K562 (cell line): ENCODE results near the gene FPR1. TPM values are rescaled to one million over a fixed set of nuclear protein-coding genes. Genes with fewer than 3 reads are reported as not detected.

ENCODE experiments used
- ASH1L ChIP-seq: fragments of 450-650 bp; IDR thresholded peaks from 2 replicates; pipeline ENCODE4 v1.6.1; 2018; ENCODE audit warnings: borderline replicate concordance, mild to moderate bottlenecking, low read depth; ENCODE audit not compliant: partially characterized antibody
- BRD9 ChIP-seq: fragments of 450-650 bp; IDR thresholded peaks from 2 replicates; pipeline ENCODE4 v1.6.1; 2018; ENCODE audit warnings: low read depth; ENCODE audit not compliant: partially characterized antibody
- DPF2 ChIP-seq: fragments of 450-650 bp; IDR thresholded peaks from 2 replicates; pipeline ENCODE4 v1.6.1; 2016
- ERF ChIP-seq: fragments of 450-650 bp; formaldehyde crosslinking; IDR thresholded peaks from 2 replicates; pipeline ENCODE4 v1.4.0; 2020; ENCODE audit warnings: mild to moderate bottlenecking, mixed read lengths
- EWSR1 ChIP-seq: fragments of 450-650 bp; IDR thresholded peaks from 2 replicates; pipeline ENCODE4 v1.6.1; 2018; ENCODE audit warnings: borderline replicate concordance, mild to moderate bottlenecking, low read depth, moderate library complexity; ENCODE audit not compliant: partially characterized antibody
- MECOM ChIP-seq: fragments of 250-450 bp; sonication (Bioruptor Pico); IDR thresholded peaks from 2 replicates; pipeline ENCODE4 v1.8.0; 2022; ENCODE audit warnings: inconsistent platforms
- NFIX ChIP-seq: fragments of 250-450 bp; sonication (Bioruptor Pico); IDR thresholded peaks from 2 replicates; pipeline ENCODE4 v1.4.0; 2020; ENCODE audit warnings: low read depth, mild to moderate bottlenecking, moderate library complexity
- PATZ1 ChIP-seq: fragments of 250-450 bp; sonication (Bioruptor Pico); IDR thresholded peaks from 2 replicates; pipeline ENCODE4 v1.5.0; 2020; ENCODE audit warnings: mild to moderate bottlenecking, borderline replicate concordance
- POLR3A ChIP-seq: IDR thresholded peaks from 2 replicates; pipeline ENCODE4 v1.6.1; 2011; ENCODE audit warnings: borderline replicate concordance, mild to moderate bottlenecking, moderate library complexity; ENCODE audit not compliant: insufficient read length, insufficient read depth; ENCODE audit errors: extremely low read depth
- SREBF1 ChIP-seq: fragments of 150-350 bp; IDR thresholded peaks from 2 replicates; pipeline ENCODE4 v1.6.1; 2014; ENCODE audit warnings: antibody characterized with exemption, low read depth, low read length, borderline replicate concordance
- TEAD1 ChIP-seq, 2 experiments: fragments of 450-650 bp in 1 of 2; sonication (generic) in 1 of 2; formaldehyde crosslinking; IDR thresholded peaks; 2 replicates each; pipeline versions ENCODE4 v1.4.0 to v1.8.0; 2020 to 2022; ENCODE audit warnings: mild to moderate bottlenecking in 2 of 2, missing genetic modification reagents in 1 of 2
- ZBTB1 ChIP-seq: sonication (generic); formaldehyde crosslinking; IDR thresholded peaks from 2 replicates; pipeline ENCODE4 v1.8.1; 2023; ENCODE audit warnings: missing genetic modification reagents, low read depth, mild to moderate bottlenecking, borderline replicate concordance
- ZC3H8 ChIP-seq: fragments of 450-650 bp; IDR thresholded peaks from 2 replicates; pipeline ENCODE4 v1.6.1; 2017
- ZFP30 ChIP-seq: fragments of 250-450 bp; sonication (Bioruptor Pico); IDR thresholded peaks from 2 replicates; pipeline ENCODE4 v1.8.0; 2022; ENCODE audit warnings: moderate library complexity, mild to moderate bottlenecking, inconsistent platforms, borderline replicate concordance
- ZNF165 ChIP-seq: fragments of 250-450 bp; sonication (Bioruptor Pico); IDR thresholded peaks from 2 replicates; pipeline ENCODE4 v1.4.0; 2020; ENCODE audit warnings: borderline replicate concordance
- ZNF696 ChIP-seq: fragments of 250-450 bp; sonication (Bioruptor Pico); conservative IDR thresholded peaks from 2 replicates; pipeline ENCODE4 v1.4.0; 2020; ENCODE audit warnings: mild to moderate bottlenecking, moderate library complexity
- ZNF76 ChIP-seq: fragments of 250-450 bp; sonication (Bioruptor Pico); IDR thresholded peaks from 2 replicates; pipeline ENCODE4 v1.4.0; 2020; ENCODE audit warnings: mild to moderate bottlenecking, moderate library complexity, borderline replicate concordance
- ZNF77 ChIP-seq: fragments of 250-450 bp; sonication (Bioruptor Pico); IDR thresholded peaks from 2 replicates; pipeline ENCODE4 v1.5.0; 2020
- polyA plus RNA-seq, 8 experiments: library from polyadenylated mRNA; depleted of rRNA in 4 of 8; stranded (reverse) in 5 of 8; unstranded in 3 of 8; fragments of >200 nt; fragmentation: Nextera tagmentation in 2 of 8; fragmentation: Illumina TruSeq in 1 of 8; extraction: Ambion mirVana in 2 of 8; extraction: Trizol in 1 of 8; gene quantifications; 2 replicates each; pipeline versions ENCODE4 v1.2.1 to v1.2.3, GENCODE V29; 2011 to 2014; ENCODE audit warnings: inconsistent platforms in 1 of 8, missing spikeins in 1 of 8
- total RNA-seq, 7 experiments: library from RNA; depleted of rRNA in 6 of 7; stranded (reverse); fragments of >200 nt in 6 of 7; fragmentation: Illumina TruSeq in 2 of 7; extraction: Trizol in 2 of 7; gene quantifications; 2 replicates each; pipeline versions ENCODE4 v1.2.1 to v1.2.3, GENCODE V29; 2011 to 2021; ENCODE audit warnings: low replicate concordance in 1 of 7
- TF ChIP-seq, protein P1 (sequence below): sonication (generic); formaldehyde crosslinking; IDR thresholded peaks from 2 replicates; pipeline ENCODE4 v1.8.0; 2023; ENCODE audit warnings: missing genetic modification reagents, mild to moderate bottlenecking, borderline replicate concordance
- TF ChIP-seq, protein P2 (sequence below): sonication (generic); formaldehyde crosslinking; IDR thresholded peaks from 2 replicates; pipeline ENCODE4 v1.8.0; 2022; ENCODE audit warnings: missing genetic modification reagents, mild to moderate bottlenecking, borderline replicate concordance

Gene FPR1
- total and polyA plus RNA-seq, 9 of the 15 experiments (the other 6 are each of a cell fraction or from before 2014, with no cell fraction given) = 0.06 to 0.25 (median 0.14) TPM; not detected in 4

DNA sequence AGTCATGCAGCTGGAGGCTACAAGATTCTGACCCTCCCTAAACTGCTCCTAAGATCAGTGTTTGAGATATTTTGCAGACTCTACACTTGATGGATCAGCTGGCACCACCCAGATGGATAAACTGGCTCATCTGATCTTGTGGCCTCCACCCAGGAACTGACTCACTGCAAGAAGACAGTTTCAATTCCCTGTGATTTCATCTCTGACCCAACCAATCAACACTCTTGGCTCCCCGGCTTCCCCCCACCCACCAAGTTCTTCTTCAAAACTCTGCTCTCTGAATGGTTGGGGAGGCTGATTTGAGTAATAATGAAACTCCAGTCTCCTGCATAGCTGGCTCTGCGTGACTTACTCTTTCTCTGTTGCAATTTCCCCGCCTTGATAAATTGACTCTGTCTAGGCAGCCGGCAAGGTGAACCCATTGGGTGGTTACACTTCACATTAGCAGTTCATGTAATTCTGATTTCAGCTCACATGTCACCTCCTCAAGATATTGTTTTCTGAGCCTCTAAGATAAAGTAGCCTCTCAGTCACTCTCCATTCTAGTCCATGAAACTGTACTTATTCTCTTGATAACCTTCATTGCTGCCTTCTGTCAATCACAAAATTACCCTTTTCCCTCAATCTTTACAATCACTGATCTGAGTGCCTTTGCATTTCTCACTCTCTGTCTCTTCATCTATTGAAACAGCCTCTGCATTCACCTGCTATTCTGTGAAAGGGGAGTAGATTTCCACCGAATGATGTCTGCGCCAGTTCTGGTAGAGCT, 33.4 kb upstream of the FPR1 start (continued):
- TF ChIP-seq ZNF77 (CRISPR knock-in tag) (no peak), MECOM (no peak), SREBF1 (no peak), POLR3A (no peak), PATZ1 (CRISPR knock-in tag) (no peak), ZBTB1 (CRISPR knock-in tag) (no peak), TEAD1 (CRISPR knock-in tag; IDR thresholded peaks at IDR 0.05) (no peak), ZNF76 (no peak), ZNF165 (CRISPR knock-in tag) (no peak), BRD9 (no peak), ZNF696 (CRISPR knock-in tag) (no peak), NFIX (CRISPR knock-in tag) (no peak), ZC3H8 (no peak), DPF2 (peak; percentile 72), EWSR1 (no peak), ASH1L (no peak), ERF (CRISPR knock-in tag) (no peak), ZFP30 (CRISPR knock-in tag) (no peak)
- TF ChIP-seq, protein P1, sequence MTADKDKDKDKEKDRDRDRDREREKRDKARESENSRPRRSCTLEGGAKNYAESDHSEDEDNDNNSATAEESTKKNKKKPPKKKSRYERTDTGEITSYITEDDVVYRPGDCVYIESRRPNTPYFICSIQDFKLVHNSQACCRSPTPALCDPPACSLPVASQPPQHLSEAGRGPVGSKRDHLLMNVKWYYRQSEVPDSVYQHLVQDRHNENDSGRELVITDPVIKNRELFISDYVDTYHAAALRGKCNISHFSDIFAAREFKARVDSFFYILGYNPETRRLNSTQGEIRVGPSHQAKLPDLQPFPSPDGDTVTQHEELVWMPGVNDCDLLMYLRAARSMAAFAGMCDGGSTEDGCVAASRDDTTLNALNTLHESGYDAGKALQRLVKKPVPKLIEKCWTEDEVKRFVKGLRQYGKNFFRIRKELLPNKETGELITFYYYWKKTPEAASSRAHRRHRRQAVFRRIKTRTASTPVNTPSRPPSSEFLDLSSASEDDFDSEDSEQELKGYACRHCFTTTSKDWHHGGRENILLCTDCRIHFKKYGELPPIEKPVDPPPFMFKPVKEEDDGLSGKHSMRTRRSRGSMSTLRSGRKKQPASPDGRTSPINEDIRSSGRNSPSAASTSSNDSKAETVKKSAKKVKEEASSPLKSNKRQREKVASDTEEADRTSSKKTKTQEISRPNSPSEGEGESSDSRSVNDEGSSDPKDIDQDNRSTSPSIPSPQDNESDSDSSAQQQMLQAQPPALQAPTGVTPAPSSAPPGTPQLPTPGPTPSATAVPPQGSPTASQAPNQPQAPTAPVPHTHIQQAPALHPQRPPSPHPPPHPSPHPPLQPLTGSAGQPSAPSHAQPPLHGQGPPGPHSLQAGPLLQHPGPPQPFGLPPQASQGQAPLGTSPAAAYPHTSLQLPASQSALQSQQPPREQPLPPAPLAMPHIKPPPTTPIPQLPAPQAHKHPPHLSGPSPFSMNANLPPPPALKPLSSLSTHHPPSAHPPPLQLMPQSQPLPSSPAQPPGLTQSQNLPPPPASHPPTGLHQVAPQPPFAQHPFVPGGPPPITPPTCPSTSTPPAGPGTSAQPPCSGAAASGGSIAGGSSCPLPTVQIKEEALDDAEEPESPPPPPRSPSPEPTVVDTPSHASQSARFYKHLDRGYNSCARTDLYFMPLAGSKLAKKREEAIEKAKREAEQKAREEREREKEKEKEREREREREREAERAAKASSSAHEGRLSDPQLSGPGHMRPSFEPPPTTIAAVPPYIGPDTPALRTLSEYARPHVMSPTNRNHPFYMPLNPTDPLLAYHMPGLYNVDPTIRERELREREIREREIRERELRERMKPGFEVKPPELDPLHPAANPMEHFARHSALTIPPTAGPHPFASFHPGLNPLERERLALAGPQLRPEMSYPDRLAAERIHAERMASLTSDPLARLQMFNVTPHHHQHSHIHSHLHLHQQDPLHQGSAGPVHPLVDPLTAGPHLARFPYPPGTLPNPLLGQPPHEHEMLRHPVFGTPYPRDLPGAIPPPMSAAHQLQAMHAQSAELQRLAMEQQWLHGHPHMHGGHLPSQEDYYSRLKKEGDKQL = no peak
- TF ChIP-seq, protein P2, sequence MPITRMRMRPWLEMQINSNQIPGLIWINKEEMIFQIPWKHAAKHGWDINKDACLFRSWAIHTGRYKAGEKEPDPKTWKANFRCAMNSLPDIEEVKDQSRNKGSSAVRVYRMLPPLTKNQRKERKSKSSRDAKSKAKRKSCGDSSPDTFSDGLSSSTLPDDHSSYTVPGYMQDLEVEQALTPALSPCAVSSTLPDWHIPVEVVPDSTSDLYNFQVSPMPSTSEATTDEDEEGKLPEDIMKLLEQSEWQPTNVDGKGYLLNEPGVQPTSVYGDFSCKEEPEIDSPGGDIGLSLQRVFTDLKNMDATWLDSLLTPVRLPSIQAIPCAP (CRISPR knock-in tag) = no peak
